HepG2 (cell line): ENCODE measurements around the gene SRXN1. TPM values are rescaled to one million over a fixed set of nuclear protein-coding genes. Genes with fewer than 3 reads are reported as not detected.
A peak's percentile ranks its signal among the peaks of the same experiment; 100 is the strongest.

Experiments used
- HMGA1 ChIP-seq: sonication (generic); formaldehyde crosslinking; conservative IDR thresholded peaks from 2 replicates; pipeline ENCODE4 v1.4.0; 2020; ENCODE audit warnings: missing genetic modification reagents
- IRF2 ChIP-seq: IDR thresholded peaks from 2 replicates; pipeline ENCODE4 v1.6.1; 2018; ENCODE audit warnings: missing genetic modification reagents, missing compliant biosample characterization
- KLF12 ChIP-seq: sonication (generic); formaldehyde crosslinking; IDR thresholded peaks from 2 replicates; pipeline ENCODE4 v1.4.0; 2020; ENCODE audit warnings: missing genetic modification reagents, borderline replicate concordance
- MBD4 ChIP-seq: IDR thresholded peaks from 2 replicates; pipeline ENCODE4 v1.6.1; 2012; ENCODE audit warnings: low read length, inconsistent platforms, borderline replicate concordance
- MXD1 ChIP-seq: sonication (generic); formaldehyde crosslinking; IDR thresholded peaks from 2 replicates; pipeline ENCODE4 v1.4.0; 2020; ENCODE audit warnings: mild to moderate bottlenecking, missing genetic modification reagents
- NCOA5 ChIP-seq: sonication (generic); formaldehyde crosslinking; IDR thresholded peaks from 2 replicates; pipeline ENCODE4 v1.4.0; 2020; ENCODE audit warnings: missing genetic modification reagents
- PCBP1 ChIP-seq: fragments of 200-400 bp; formaldehyde crosslinking; IDR thresholded peaks from 2 replicates; pipeline ENCODE4 v1.6.1; 2017; ENCODE audit warnings: mild to moderate bottlenecking, low read depth, low read length, borderline replicate concordance
- PHF20 ChIP-seq: sonication (generic); formaldehyde crosslinking; IDR thresholded peaks from 2 replicates; pipeline ENCODE4 v1.5.0; 2020; ENCODE audit warnings: mild to moderate bottlenecking, missing genetic modification reagents
- PRDM4 ChIP-seq: sonication (generic); formaldehyde crosslinking; IDR thresholded peaks from 2 replicates; pipeline ENCODE4 v1.9.0; 2021; ENCODE audit warnings: missing genetic modification reagents, borderline replicate concordance
- RAD21 ChIP-seq: fragments of 450-650 bp; formaldehyde crosslinking; IDR thresholded peaks from 2 replicates; pipeline ENCODE4 v1.5.0; 2020; ENCODE audit warnings: mild to moderate bottlenecking
- SRY ChIP-seq: sonication (generic); formaldehyde crosslinking; IDR thresholded peaks from 2 replicates; pipeline ENCODE4 v1.8.0; 2022; ENCODE audit warnings: mild to moderate bottlenecking, missing genetic modification reagents
- UBTF ChIP-seq: sonication (generic); formaldehyde crosslinking; IDR thresholded peaks from 2 replicates; pipeline ENCODE4 v1.4.0; 2020; ENCODE audit warnings: mild to moderate bottlenecking, missing genetic modification reagents
- ZNF292 ChIP-seq: sonication (generic); formaldehyde crosslinking; IDR thresholded peaks from 2 replicates; pipeline ENCODE4 v1.8.1; 2022; ENCODE audit warnings: mild to moderate bottlenecking, low read depth, missing genetic modification reagents, borderline replicate concordance
- ZNF354B ChIP-seq: sonication (generic); formaldehyde crosslinking; IDR thresholded peaks from 2 replicates; pipeline ENCODE4 v1.8.0; 2022; ENCODE audit warnings: mild to moderate bottlenecking, missing genetic modification reagents
- ZNF547 ChIP-seq: sonication (generic); formaldehyde crosslinking; IDR thresholded peaks from 2 replicates; pipeline ENCODE4 v1.5.1; 2020; ENCODE audit warnings: mild to moderate bottlenecking, missing genetic modification reagents
- ZNF572 ChIP-seq: sonication (generic); formaldehyde crosslinking; IDR thresholded peaks from 2 replicates; pipeline ENCODE4 v1.5.1; 2020; ENCODE audit warnings: mild to moderate bottlenecking, missing genetic modification reagents
- ZNF616 ChIP-seq: sonication (generic); formaldehyde crosslinking; IDR thresholded peaks from 2 replicates; pipeline ENCODE4 v1.5.0; 2020; ENCODE audit warnings: low read depth, mild to moderate bottlenecking, missing genetic modification reagents
- ZNF704 ChIP-seq: sonication (generic); formaldehyde crosslinking; IDR thresholded peaks from 2 replicates; pipeline ENCODE4 v1.8.1; 2023; ENCODE audit warnings: mild to moderate bottlenecking, inconsistent platforms, moderate library complexity, missing genetic modification reagents, borderline replicate concordance
- ZNF709 ChIP-seq: sonication (generic); formaldehyde crosslinking; IDR thresholded peaks from 2 replicates; pipeline ENCODE4 v1.5.0; 2020; ENCODE audit warnings: mild to moderate bottlenecking, missing genetic modification reagents
- ZNF772 ChIP-seq: sonication (generic); formaldehyde crosslinking; IDR thresholded peaks from 2 replicates; pipeline ENCODE4 v1.5.0; 2020; ENCODE audit warnings: mild to moderate bottlenecking, missing genetic modification reagents
- ZNF841 ChIP-seq: sonication (generic); formaldehyde crosslinking; IDR thresholded peaks from 2 replicates; pipeline ENCODE4 v1.8.1; 2023; ENCODE audit warnings: missing genetic modification reagents, borderline replicate concordance
- polyA plus RNA-seq, 8 experiments: library from polyadenylated mRNA; depleted of rRNA in 3 of 8; stranded (reverse) in 7 of 8; unstranded in 1 of 8; fragments of >200 nt; fragmentation: Illumina TruSeq in 4 of 8; extraction: Trizol in 4 of 8; gene quantifications; 2 replicates each; pipeline versions ENCODE4 v1.2.1 to v1.2.3, GENCODE V29; 2011 to 2016; ENCODE audit warnings: low read depth in 4 of 8, missing spikeins in 1 of 8, mixed read lengths in 1 of 8; ENCODE audit not compliant: insufficient read depth in 1 of 8
- total RNA-seq, 5 experiments: library from RNA; depleted of rRNA; stranded (reverse); fragments of >200 nt; fragmentation: Illumina TruSeq; extraction: Trizol; gene quantifications; 2 replicates each; pipeline ENCODE4 v1.2.3, GENCODE V29; 2016; ENCODE audit warnings: low read depth in 1 of 5
- TF ChIP-seq, protein P1 (sequence below): IDR thresholded peaks from 2 replicates; pipeline ENCODE4 v1.6.1; 2016; ENCODE audit warnings: missing compliant biosample characterization, missing genetic modification reagents, borderline replicate concordance

SRXN1 gene
- total and polyA plus RNA-seq, 2 of the 13 experiments (the other 11 are each of a cell fraction or from before 2014, with no cell fraction given), result 29.9 to 87.7 TPM

DNA sequence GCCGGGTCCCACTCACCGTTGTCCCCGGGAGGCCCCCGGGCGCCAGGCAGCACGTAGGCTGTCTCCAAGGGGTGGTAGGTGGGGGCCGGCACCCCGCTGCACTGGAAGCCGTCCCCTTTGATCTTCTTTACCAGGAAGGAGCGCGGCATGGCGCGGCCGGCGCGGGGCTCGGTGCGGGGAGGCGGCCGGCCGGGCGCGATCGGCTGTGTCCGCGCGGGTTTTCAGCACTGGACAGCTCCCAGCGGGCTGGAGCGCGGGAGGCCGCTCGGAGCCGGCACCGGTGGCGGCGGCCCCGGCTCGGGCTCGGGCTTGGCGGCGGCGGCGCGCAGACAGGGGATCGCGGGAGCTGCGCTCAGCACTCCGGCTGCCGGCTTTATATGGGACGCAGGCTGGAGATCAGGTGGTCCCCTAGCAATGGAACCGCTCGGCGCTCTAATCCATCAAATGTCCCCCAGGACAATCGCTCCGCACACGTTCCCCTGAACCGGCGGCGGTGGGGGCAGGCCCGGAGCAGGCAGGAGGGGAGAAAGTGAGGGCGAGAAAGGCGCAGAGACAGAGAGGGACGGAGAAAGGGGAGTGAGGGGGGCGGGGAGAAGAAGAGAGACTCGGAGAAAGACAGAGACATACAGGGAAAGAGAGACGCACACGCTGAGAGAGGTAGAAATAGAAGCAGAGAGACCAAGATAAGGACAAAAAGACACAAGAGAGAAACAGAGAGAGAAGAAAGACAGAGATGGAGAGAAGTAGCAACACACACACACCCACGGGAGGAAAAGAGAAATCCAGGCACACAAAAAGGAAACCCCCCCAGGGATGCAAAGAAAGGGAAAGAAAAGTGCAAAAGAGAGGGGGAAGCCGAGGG, 22.7 kb upstream of the SRXN1 start, which contains the start of gene SCRT2 (continued):
- TF ChIP-seq ZNF841 (CRISPR knock-in tag), result peak; percentile 95
- TF ChIP-seq MXD1 (CRISPR knock-in tag), result peak; percentile 97; the same call in 1 of the 2 replicates
- TF ChIP-seq MBD4, result no peak
- peak; percentile 71; the same call in 1 of the 2 replicates for TF ChIP-seq IRF2 (CRISPR knock-in tag)
- TF ChIP-seq HMGA1 (CRISPR knock-in tag), result no peak
- TF ChIP-seq, protein P1, sequence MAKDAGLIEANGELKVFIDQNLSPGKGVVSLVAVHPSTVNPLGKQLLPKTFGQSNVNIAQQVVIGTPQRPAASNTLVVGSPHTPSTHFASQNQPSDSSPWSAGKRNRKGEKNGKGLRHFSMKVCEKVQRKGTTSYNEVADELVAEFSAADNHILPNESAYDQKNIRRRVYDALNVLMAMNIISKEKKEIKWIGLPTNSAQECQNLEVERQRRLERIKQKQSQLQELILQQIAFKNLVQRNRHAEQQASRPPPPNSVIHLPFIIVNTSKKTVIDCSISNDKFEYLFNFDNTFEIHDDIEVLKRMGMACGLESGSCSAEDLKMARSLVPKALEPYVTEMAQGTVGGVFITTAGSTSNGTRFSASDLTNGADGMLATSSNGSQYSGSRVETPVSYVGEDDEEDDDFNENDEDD (CRISPR knock-in tag), result peak; percentile 88; the same call in 1 of the 2 replicates
- TF ChIP-seq ZNF572 (CRISPR knock-in tag), result no peak; the same call in 1 of the 2 replicates
- TF ChIP-seq ZNF772 (CRISPR knock-in tag), result peak; percentile 95; the same call in 1 of the 2 replicates
- TF ChIP-seq ZNF616, result peak; percentile 97
- TF ChIP-seq PCBP1, result no peak
- peak; percentile 61; the same call in 1 of the 2 replicates for TF ChIP-seq PHF20 (CRISPR knock-in tag)
- TF ChIP-seq RAD21 (CRISPR knock-in tag), result peak; percentile 78
- peak; percentile 100 for TF ChIP-seq SRY (CRISPR knock-in tag)
- TF ChIP-seq KLF12 (CRISPR knock-in tag), result peak; percentile 95
- no peak for TF ChIP-seq NCOA5 (CRISPR knock-in tag)
- peak; percentile 99 for TF ChIP-seq ZNF709
- peak; percentile 94; the same call in 1 of the 2 replicates for TF ChIP-seq ZNF704 (CRISPR knock-in tag)
- peak; percentile 99 for TF ChIP-seq ZNF547 (CRISPR knock-in tag)
- peak; percentile 96 for TF ChIP-seq PRDM4 (CRISPR knock-in tag)
- TF ChIP-seq ZNF292 (CRISPR knock-in tag), result no peak
- TF ChIP-seq ZNF354B, result no peak
- TF ChIP-seq UBTF, result peak; percentile 99
